NOMO-1 treated with DMSO at 0.1 percent for 48 hours (cell line): ENCODE measurements around the gene TMEM63B.
A peak's percentile ranks its signal among the peaks of the same experiment; 100 is the strongest.

ENCODE experiments used
- DNase-seq: peaks from one replicate; lab custom pipeline; 2025; ENCODE audit not compliant: unreplicated experiment; lab: John Stamatoyannopoulos, UW

Gene TMEM63B

GRCh38 chr6:44116641-44117382, 10.5 kb upstream of the TMEM63B start:
- DNase-seq = no peak

- no peak for DNase-seq
Observed at GRCh38 chr6:44117397-44118128, 9.8 kb upstream of the TMEM63B start.

GRCh38 chr6:44119704-44120262, 7.6 kb upstream of the TMEM63B start:
- DNase-seq = no peak

- DNase-seq = no peak
Observed at GRCh38 chr6:44120692-44121443, 6.5 kb upstream of the TMEM63B start.

GRCh38 chr6:44122801-44123200, 4.6 kb upstream of the TMEM63B start:
- peak; percentile 43 for DNase-seq

GRCh38 chr6:44123544-44123943, 3.8 kb upstream of the TMEM63B start:
- DNase-seq = no peak

GRCh38 chr6:44126320-44127149, 819 bp upstream of the TMEM63B start:
- peak; percentile 37 for DNase-seq

GRCh38 chr6:44128020-44128917, 915 bp downstream of the TMEM63B start:
- DNase-seq = peak; percentile 14

- no peak for DNase-seq
Observed at GRCh38 chr6:44129841-44130322, 2.5 kb downstream of the TMEM63B start.

- DNase-seq = no peak
Observed at GRCh38 chr6:44131892-44132291, 4.5 kb downstream of the TMEM63B start.

- no peak for DNase-seq
Observed at GRCh38 chr6:44132476-44132875, 5.1 kb downstream of the TMEM63B start.

- DNase-seq = no peak
Observed at GRCh38 chr6:44133003-44133931, 5.9 kb downstream of the TMEM63B start.

- DNase-seq = no peak
Observed at GRCh38 chr6:44133981-44134711, 6.8 kb downstream of the TMEM63B start.

GRCh38 chr6:44135173-44135758, 7.9 kb downstream of the TMEM63B start:
- DNase-seq = no peak

- no peak for DNase-seq
Observed at GRCh38 chr6:44135875-44136274, 8.5 kb downstream of the TMEM63B start.

- DNase-seq = peak; percentile 31
Observed at GRCh38 chr6:44138717-44139350, 11.5 kb downstream of the TMEM63B start.

- DNase-seq = no peak
Observed at GRCh38 chr6:44139351-44139743, 12.0 kb downstream of the TMEM63B start.
